Stimulated activated CD4-positive, alpha-beta T cell treated with anti-CD3 and anti-CD28 coated beads, Interleukin-4, amount 100 ng/mL, for 24 hours (primary cell): ENCODE results near the gene KRTDAP.

Experiments used
- DNase-seq: peaks from one replicate; pipeline ENCODE4 v3.0.0-alpha.2; 2020

KRTDAP gene

GRCh38 chr19:35449359-35450043 lies 40.8 kb downstream of the KRTDAP start:
- no peak for DNase-seq

- DNase-seq, result no peak
These were observed 42.4 kb downstream of the KRTDAP start, which contains the start of gene FFAR2 for GRCh38 chr19:35447606-35448469. FFAR2 (plus strand) TSS chr19:35448257; CDS start chr19:35449715, 1,458 bp downstream.

GRCh38 chr19:35445826-35446593 lies 44.3 kb downstream of the KRTDAP start:
- DNase-seq, result peak; percentile 18

GRCh38 chr19:35444735-35445134 lies 45.5 kb downstream of the KRTDAP start:
- no peak for DNase-seq

- DNase-seq, result no peak
These were observed 48.2 kb downstream of the KRTDAP start for GRCh38 chr19:35442091-35442490.

- DNase-seq, result no peak
These were observed 50.3 kb downstream of the KRTDAP start for GRCh38 chr19:35439921-35440320.

- no peak for DNase-seq
These were observed 51.7 kb downstream of the KRTDAP start for GRCh38 chr19:35438527-35438926.

GRCh38 chr19:35438096-35438495 lies 52.2 kb downstream of the KRTDAP start:
- DNase-seq, result no peak

- DNase-seq, result no peak
These were observed 52.8 kb downstream of the KRTDAP start for GRCh38 chr19:35437406-35437951.
